ENCODE data around the gene ARL3.

GRCh38 chr10:102656791-102657371 lies 57.3 kb downstream of the ARL3 start:
- TF ChIP-seq POLR2A (IDR thresholded peaks at IDR 0.05; ENCODE audit: low read depth, low read length) = no peak
- no peak for TF ChIP-seq POLR2AphosphoS5 (IDR thresholded peaks at IDR 0.05; ENCODE audit: low read depth, low read length)
- no peak for TF ChIP-seq TAF1 (IDR thresholded peaks at IDR 0.05; ENCODE audit: low read depth, low read length)
- TF ChIP-seq POU2F2 (IDR thresholded peaks at IDR 0.05; ENCODE audit: low read depth, low read length) = no peak
- TF ChIP-seq PAX5 (IDR thresholded peaks at IDR 0.05; ENCODE audit: insufficient read depth, low read length, severe bottlenecking) = no peak
